Psoas muscle (tissue), 8 donors: ENCODE results near the gene ZNF641. TPM values are rescaled to one million over a fixed set of nuclear protein-coding genes. Genes with fewer than 3 reads are reported as not detected.
"Not testable (repeated sequence)": the region's sequence is repeated elsewhere in the genome, so short reads cannot be mapped to it uniquely, and the experiment has no call there.

Experiments
- ATAC-seq, 4 donors: fragments of 200-7000 bp; cut with Tn5 transposase; one replicate each; pipeline ENCODE4 v1.9.1; 2020; ENCODE audit warnings: moderate library complexity in 3 of 4, mild to moderate bottlenecking in 2 of 4
- DNase-seq, 2 donors: peaks; one replicate each; pipeline ENCODE4 v3.0.0-alpha.2; 2020
- H3K27ac ChIP-seq: fragments of 200-600 bp; one replicate; pipeline ENCODE4 v1.8.0; 2022
- H3K27me3 ChIP-seq, 3 donors: fragments of 200-600 bp in 1 of 3; one replicate each; pipeline versions ENCODE4 v1.6.1 to v1.8.0; 2013 to 2022; ENCODE audit warnings: low read length in 2 of 3, mild to moderate bottlenecking in 2 of 3, moderate library complexity in 1 of 3; ENCODE audit not compliant: insufficient read depth in 3 of 3
- H3K36me3 ChIP-seq, 2 donors: fragments of 200-600 bp in 1 of 2; one replicate each; pipeline versions ENCODE4 v1.6.1 to v1.8.0; 2013 to 2022; ENCODE audit warnings: low read depth in 1 of 2, mild to moderate bottlenecking in 1 of 2, moderate library complexity in 1 of 2; ENCODE audit not compliant: insufficient read depth in 1 of 2
- H3K4me1 ChIP-seq: fragments of 200-600 bp; one replicate; pipeline ENCODE4 v1.8.0; 2022
- H3K4me3 ChIP-seq: fragments of 200-600 bp; one replicate; pipeline ENCODE4 v1.8.0; 2022; ENCODE audit warnings: mild to moderate bottlenecking
- H3K9me3 ChIP-seq: fragments of 200-600 bp; one replicate; pipeline ENCODE4 v1.8.0; 2022
- WGBS, 3 donors: extraction: QIAGEN DNeasy Blood & Tissue Kit; methylation state at CpG; one replicate each; pipeline versions ENCODE4 v1.1.6 to v1.1.7; 2013; 5-methylcytosine and 5-hydroxymethylcytosine counted together
- intact Hi-C, 2 donors: fragments of 100-400 bp; cut with DNase I; formaldehyde crosslinking; loops; one replicate each; pipeline versions ENCODE4 v1.11.0 to v1.14.2; 2022
- polyA plus RNA-seq, 3 donors: library from polyadenylated mRNA; stranded (reverse); fragments of 200-250 nt; gene quantifications; one replicate each; pipeline ENCODE4 v1.2.3, GENCODE V29; 2013
- total RNA-seq, 4 donors: library from RNA; stranded (reverse); fragmentation: NEBNext Ultra II Directional in 2 of 4; extraction: Animal tissue kit (Norgen Biotek cat#: 25700) in 2 of 4; gene quantifications; one replicate each; pipeline versions ENCODE4 v1.2.1 to v1.2.4, GENCODE V29; 2021 to 2023
- TF ChIP-seq, protein P1 (sequence below): fragments of 200-600 bp; IDR thresholded peaks from one replicate; pipeline ENCODE4 v1.8.0; 2022; ENCODE audit warnings: antibody characterized with exemption
- donor health status: healthy with polysubstance abuse.
- donor health status: DM: no; HTN: no; CAD: no; lungs with moderate emphysema.
- donor health status: Bipolar disorder and iron deficiency.
- donor health status: healthy.
- donor health status: DM: yes; HTN: yes; CAD: no.
- donor health status: DM: no; HTN: no; CAD: no.
- donor health status: DM: no; HTN: no; CAD: no.
- donor health status: DM: yes; HTN: yes; CAD: no.

Gene ZNF641
- total and polyA plus RNA-seq, 7 donors = 5.8 to 41.5 (median 22.1) TPM

DNA sequence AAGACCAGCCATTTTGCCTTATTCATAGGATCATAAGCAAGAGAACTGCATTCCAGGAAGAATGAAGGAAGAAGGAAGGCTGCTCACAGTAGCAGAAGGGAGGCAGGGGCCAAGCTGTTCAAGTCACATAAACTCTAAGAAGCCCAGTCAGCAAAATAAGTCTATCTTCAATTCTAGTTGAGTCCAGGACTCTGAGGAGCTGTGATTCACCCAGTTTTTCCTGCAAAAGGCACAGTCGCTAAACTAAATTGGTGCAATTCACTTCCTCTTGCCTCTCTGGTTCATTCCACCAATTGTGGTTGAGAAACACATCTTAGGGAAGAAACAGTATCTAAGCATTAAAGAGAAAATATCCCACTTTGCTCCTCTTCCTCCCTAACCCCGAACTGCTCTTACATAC, 9.8 kb downstream of the ZNF641 start:
- TF ChIP-seq, protein P1, sequence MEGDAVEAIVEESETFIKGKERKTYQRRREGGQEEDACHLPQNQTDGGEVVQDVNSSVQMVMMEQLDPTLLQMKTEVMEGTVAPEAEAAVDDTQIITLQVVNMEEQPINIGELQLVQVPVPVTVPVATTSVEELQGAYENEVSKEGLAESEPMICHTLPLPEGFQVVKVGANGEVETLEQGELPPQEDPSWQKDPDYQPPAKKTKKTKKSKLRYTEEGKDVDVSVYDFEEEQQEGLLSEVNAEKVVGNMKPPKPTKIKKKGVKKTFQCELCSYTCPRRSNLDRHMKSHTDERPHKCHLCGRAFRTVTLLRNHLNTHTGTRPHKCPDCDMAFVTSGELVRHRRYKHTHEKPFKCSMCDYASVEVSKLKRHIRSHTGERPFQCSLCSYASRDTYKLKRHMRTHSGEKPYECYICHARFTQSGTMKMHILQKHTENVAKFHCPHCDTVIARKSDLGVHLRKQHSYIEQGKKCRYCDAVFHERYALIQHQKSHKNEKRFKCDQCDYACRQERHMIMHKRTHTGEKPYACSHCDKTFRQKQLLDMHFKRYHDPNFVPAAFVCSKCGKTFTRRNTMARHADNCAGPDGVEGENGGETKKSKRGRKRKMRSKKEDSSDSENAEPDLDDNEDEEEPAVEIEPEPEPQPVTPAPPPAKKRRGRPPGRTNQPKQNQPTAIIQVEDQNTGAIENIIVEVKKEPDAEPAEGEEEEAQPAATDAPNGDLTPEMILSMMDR = no peak
- DNase-seq (no peak), ATAC-seq (no peak)
- H3K27ac ChIP-seq = no peak overlapping the region
- no peaks in the 10 kb centered on the region for H3K9me3 ChIP-seq
- H3K4me1 ChIP-seq = no peaks in the 10 kb centered on the region
- intact Hi-C loops = no loop called here
- no peaks in the 10 kb centered on the region for H3K27me3 ChIP-seq
- peaks cover 15 to 57% of the 10 kb centered on the region in 2 donors for H3K36me3 ChIP-seq
- 79 to 82% (median 80%) methylated on average over 2 of the region's 2 CpGs for WGBS, 3 donors
- H3K4me3 ChIP-seq = no peak overlapping the region

DNA sequence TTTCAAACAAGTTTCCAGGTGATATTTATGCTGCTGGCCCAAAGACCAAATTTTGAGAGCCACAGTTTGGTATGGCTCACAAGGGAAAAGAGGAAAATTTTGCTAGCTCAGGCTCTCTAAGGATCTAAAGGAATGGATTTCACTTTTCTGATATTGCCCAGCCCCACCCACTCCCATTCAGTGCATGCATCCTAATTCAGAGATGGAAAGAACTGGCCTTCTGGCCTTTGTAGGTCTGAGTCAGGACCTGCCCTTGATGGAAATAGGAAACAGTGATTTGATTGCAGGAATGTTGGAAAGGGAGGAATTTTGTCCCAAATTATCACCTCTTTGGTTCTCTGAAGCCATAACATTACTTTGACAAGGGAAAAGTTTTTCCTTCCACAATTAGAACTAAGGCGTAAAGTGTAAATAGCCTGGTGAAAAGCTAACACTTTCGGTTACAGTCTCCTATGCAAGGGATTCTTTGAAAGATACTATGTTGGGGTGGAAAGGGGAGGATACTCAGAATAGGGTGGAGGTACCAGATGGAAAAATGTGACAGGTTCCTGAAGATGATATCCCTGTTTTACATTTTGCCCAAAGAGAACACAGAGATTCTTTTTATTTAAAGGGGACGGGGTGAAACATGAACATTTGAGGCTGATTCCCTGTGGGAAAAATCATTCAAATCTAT, 11.1 kb downstream of the ZNF641 start:
- no peak for ATAC-seq
- peaks cover 7 to 43% of the 10 kb centered on the region in 2 donors for H3K36me3 ChIP-seq
- no peak overlapping the region for H3K27ac ChIP-seq
- H3K4me3 ChIP-seq = no peak overlapping the region
- H3K9me3 ChIP-seq = no peaks in the 10 kb centered on the region
- no peaks in the 10 kb centered on the region for H3K4me1 ChIP-seq
- H3K27me3 ChIP-seq = no peaks in the 10 kb centered on the region
- intact Hi-C loops = no loop called here
- TF ChIP-seq, protein P1 = no peak
- WGBS, 3 donors = 85 to 90% (median 89%) methylated on average over 3 of the region's 3 CpGs
- DNase-seq = no peak

DNA sequence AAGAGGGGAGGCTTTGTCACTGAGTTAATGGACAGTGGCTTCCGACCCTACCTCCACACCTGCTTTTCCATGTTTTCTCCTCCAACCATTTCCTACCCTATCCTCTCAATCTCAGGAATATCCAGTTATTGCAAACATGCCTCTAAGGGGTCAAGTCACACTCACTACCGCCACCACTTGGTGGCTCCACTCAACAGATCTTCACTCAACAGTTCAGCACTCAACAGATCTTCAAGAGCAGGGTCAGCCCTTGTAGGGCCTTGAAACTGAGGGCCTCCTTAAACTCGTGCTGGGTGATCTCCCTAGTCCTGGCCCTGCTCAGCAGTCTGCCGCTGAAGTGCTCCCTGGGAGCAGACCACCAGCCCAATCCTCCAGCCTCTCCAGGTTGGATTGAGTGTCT, 14.2 kb downstream of the ZNF641 start:
- no peak overlapping the region for H3K27ac ChIP-seq

DNA sequence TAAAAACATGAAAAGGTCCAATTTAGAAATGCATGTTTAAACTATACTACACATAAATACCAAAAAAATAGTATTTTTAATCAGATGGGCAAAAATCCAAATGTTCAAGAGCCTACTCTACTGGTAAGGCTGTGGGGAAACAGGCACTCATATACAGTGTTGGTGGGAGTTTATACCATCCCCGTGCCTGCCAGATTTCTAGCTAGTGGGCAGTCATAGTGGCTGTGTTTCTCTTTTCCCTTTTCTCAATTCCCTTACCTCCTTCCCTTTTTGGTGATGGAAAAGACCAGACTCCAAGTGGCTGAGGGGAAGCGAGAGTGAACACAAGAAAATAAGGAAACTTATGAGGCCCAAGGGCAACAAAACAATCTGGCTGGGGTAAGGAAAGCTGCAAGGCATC, 14.7 kb downstream of the ZNF641 start:
- Histone ChIP-seq H3K9me3 (no peaks in the 10 kb centered on the region), H3K4me1 (no peaks in the 10 kb centered on the region), H3K27ac (no peak overlapping the region), H3K36me3 (peaks cover 0 to 16% of the 10 kb centered on the region in 2 donors), H3K27me3 (no peaks in the 10 kb centered on the region), H3K4me3 (no peak overlapping the region)
- DNase-seq = no peak
- WGBS, 3 donors = 74 to 79% (median 77%) methylated on average over 2 of the region's 2 CpGs
- ATAC-seq = no peak
- TF ChIP-seq, protein P1 = no peak
- intact Hi-C loops = no loop called here

More for the DNA sequence above, 14.2 kb downstream of the ZNF641 start:
- intact Hi-C loops = no loop called here
- ATAC-seq (no peak), DNase-seq (no peak)
- WGBS, 3 donors = 54 to 64% (median 63%) methylated on average over 4 of the region's 4 CpGs
- Histone ChIP-seq H3K4me3 (no peak overlapping the region), H3K27me3 (no peaks in the 10 kb centered on the region), H3K36me3 (peaks cover 0 to 17% of the 10 kb centered on the region in 2 donors), H3K4me1 (no peaks in the 10 kb centered on the region), H3K9me3 (no peaks in the 10 kb centered on the region)
- TF ChIP-seq, protein P1 = no peak

DNA sequence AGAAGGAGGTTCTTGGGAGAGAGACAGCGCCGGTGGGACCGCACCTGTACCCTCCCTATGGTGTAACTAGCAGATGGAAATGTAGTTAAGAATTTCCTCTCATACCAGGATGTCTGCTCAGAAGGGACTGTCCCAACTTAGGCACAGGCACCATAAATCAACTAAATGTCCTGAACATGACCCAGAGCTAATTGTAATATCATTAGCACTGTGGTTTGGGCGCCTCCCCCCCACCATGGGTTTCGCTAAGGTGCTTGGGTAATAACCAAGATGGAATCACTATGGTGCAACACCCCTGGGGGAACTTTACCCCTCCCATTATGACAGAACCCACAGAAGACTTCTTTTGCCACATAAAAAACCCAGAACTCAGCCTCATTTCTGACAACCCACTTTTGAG, 15.9 kb downstream of the ZNF641 start:
- DNase-seq (no peak), ATAC-seq (no peak)
- WGBS, 3 donors = 74 to 81% (median 77%) methylated on average over 5 of the region's 5 CpGs
- Histone ChIP-seq H3K4me3 (no peak overlapping the region), H3K4me1 (no peaks in the 10 kb centered on the region), H3K9me3 (no peaks in the 10 kb centered on the region), H3K27me3 (no peaks in the 10 kb centered on the region), H3K27ac (no peak overlapping the region), H3K36me3 (peaks cover 0 to 4% of the 10 kb centered on the region in 2 donors)
- TF ChIP-seq, protein P1 = no peak
- intact Hi-C loops = no loop called here

DNA sequence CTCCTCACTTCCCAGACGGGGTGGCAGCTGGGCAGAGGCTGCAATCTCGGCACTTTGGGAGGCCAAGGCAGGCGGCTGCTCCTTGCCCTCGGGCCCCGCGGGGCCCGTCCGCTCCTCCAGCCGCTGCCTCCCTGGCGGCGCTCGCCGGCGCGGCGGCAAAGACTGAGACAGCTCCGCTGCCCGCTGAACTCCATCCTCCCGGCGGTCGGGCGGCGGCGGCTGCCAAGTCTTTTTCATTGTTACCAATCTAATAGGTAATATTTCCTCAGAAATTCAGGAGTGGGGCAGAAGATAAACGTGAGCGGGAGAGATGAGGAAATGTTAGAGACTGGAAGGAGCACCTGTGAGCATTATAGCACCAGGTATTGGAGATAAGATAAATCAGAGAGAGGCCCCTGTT, 17.0 kb downstream of the ZNF641 start:
- ATAC-seq, intact Hi-C loops: not testable (repeated sequence)
- WGBS, 3 donors = 93 to 94% methylated on average over 10 to 17 of the region's 26 CpGs; no CpG with 5 or more reads in 1 of the 3 donors

More for the DNA sequence above, 17.0 kb downstream of the ZNF641 start:
- H3K4me1 ChIP-seq, H3K27me3 ChIP-seq, H3K27ac ChIP-seq, H3K36me3 ChIP-seq, DNase-seq, H3K9me3 ChIP-seq, H3K4me3 ChIP-seq: not testable (repeated sequence)
